Right atrium auricular region (tissue), 2 donors: ENCODE results near the gene TMEM117. TPM values are rescaled to one million over a fixed set of nuclear protein-coding genes. Genes with fewer than 3 reads are reported as not detected.

Experiments used
- DNase-seq: peaks from one replicate; pipeline ENCODE4 v3.0.0-alpha.2; 2019; ENCODE audit warnings: low spot score
- H3K27ac ChIP-seq, 2 donors: fragments of 200-600 bp; sonication (generic); 1 replicate in 1 of 2; 2 replicates in 1 of 2; pipeline ENCODE4 v1.5.1; 2016 to 2019
- H3K27me3 ChIP-seq, 2 donors: fragments of 200-600 bp; sonication (generic); one replicate each; pipeline versions ENCODE4 v1.5.1 to v1.6.0; 2017 to 2019
- H3K36me3 ChIP-seq: fragments of 200-600 bp; sonication (generic); one replicate; pipeline ENCODE4 v1.5.1; 2016
- H3K4me1 ChIP-seq, 2 donors: fragments of 200-600 bp; sonication (generic); one replicate each; pipeline versions ENCODE4 v1.5.1 to v1.6.0; 2017 to 2019
- H3K4me3 ChIP-seq, 2 donors: fragments of 200-600 bp; sonication (generic); 1 replicate in 1 of 2; 2 replicates in 1 of 2; pipeline ENCODE4 v1.5.1; 2017 to 2019; ENCODE audit warnings: mild to moderate bottlenecking in 1 of 2, moderate library complexity in 1 of 2
- H3K9me3 ChIP-seq, 2 donors: fragments of 200-600 bp; sonication (generic); one replicate each; pipeline ENCODE4 v1.5.1; 2019
- CTCF ChIP-seq, 2 donors: fragments of 200-600 bp; sonication (generic); IDR thresholded peaks; one replicate each; pipeline ENCODE4 v1.5.1; 2019; ENCODE audit warnings: antibody characterized with exemption in 2 of 2
- total RNA-seq, 2 donors: library from RNA; depleted of rRNA; stranded (reverse); fragments of >200 nt; gene quantifications; one replicate each; pipeline ENCODE4 v1.1.0, GENCODE V29; 2016

TMEM117 gene
- total RNA-seq, 2 donors from 2014 or later = 10.8 to 24.1 TPM

- H3K36me3 ChIP-seq = no peaks in the 10 kb centered on the region
- no peak for TF ChIP-seq CTCF (IDR thresholded peaks at IDR 0.05)
- H3K27me3 ChIP-seq = no peaks in the 10 kb centered on the region
- no peak overlapping the region for H3K27ac ChIP-seq
- no peak for DNase-seq
- no peak overlapping the region for H3K4me3 ChIP-seq
- H3K9me3 ChIP-seq = no peaks in the 10 kb centered on the region
- H3K4me1 ChIP-seq = no peaks in the 10 kb centered on the region
Measured at GRCh38 chr12:44053549-44054127, 217.8 kb downstream of the TMEM117 start.

DNA sequence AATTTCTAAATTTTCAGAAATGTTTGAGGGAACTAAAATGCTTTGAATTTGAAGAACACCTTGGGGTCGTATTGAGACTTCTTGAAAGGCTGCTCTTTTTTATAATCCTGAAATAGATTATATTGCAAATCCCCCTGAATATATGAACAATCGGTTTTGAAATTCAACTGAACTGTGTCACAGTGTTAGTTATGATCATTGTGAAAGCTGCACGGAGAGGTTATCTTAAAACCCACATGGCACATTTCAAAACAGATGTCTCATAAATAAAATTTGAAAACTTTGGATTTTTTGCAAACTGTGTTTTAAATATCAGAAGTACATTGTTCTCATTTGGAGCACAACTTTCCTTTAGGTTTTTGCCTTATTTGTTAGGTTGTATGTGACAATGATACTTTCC, 218.4 kb downstream of the TMEM117 start:
- no peak overlapping the region for H3K27ac ChIP-seq
- DNase-seq = no peak

GRCh38 chr12:44058366-44058765, 222.5 kb downstream of the TMEM117 start:
- Histone ChIP-seq H3K9me3 (no peaks in the 10 kb centered on the region), H3K36me3 (no peaks in the 10 kb centered on the region), H3K4me3 (no peak overlapping the region), H3K4me1 (no peaks in the 10 kb centered on the region), H3K27ac (no peak overlapping the region), H3K27me3 (no peaks in the 10 kb centered on the region)
- no peak for DNase-seq
- no peak for TF ChIP-seq CTCF (IDR thresholded peaks at IDR 0.05)

More for the DNA sequence above, 218.4 kb downstream of the TMEM117 start:
- no peaks in the 10 kb centered on the region for H3K27me3 ChIP-seq
- H3K9me3 ChIP-seq = no peaks in the 10 kb centered on the region
- TF ChIP-seq CTCF (IDR thresholded peaks at IDR 0.05) = no peak
- no peaks in the 10 kb centered on the region for H3K36me3 ChIP-seq
- H3K4me3 ChIP-seq = no peak overlapping the region
- H3K4me1 ChIP-seq = no peaks in the 10 kb centered on the region

DNA sequence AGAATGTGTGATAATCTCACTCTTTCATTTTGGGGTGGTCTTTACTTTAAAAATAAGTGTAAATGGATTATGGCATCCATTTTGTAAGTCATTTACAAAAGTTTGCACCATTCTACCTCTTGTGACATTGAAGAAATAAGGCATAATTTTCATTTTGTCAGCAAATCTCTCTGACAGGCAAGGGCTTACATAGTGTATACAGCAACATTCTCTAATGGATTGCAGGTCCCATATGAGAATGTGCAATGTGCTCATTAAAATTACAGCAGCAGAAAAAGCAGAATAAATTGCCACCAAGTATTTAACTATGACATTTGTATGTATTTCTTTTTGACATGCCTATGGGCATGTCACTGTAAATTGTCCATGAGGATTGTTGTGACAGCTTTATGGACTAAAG, 223.6 kb downstream of the TMEM117 start:
- no peak for DNase-seq

DNA sequence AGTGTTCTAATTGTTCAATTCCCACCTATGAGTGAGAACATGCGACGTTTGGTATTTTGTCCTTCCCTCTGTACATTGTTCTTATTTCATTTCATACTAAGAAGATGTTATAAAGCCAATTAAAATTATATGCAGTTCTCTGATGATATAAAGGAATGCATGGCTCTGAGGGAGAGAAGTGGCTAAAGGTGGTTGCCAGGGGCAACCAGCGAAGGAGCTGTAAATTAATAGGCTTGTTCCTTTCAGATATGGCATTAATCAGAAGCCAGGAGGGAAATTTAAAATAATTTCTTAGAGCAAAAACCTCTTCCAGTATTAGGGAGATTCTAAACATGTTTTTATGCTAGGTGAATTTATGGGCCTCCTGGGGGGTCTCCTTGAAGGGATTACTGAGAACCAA, 227.8 kb downstream of the TMEM117 start:
- no peak overlapping the region for H3K4me3 ChIP-seq
- H3K4me1 ChIP-seq = no peaks in the 10 kb centered on the region
- H3K36me3 ChIP-seq = no peaks in the 10 kb centered on the region
- no peak overlapping the region for H3K27ac ChIP-seq
- no peak for TF ChIP-seq CTCF (IDR thresholded peaks at IDR 0.05)
- no peaks in the 10 kb centered on the region for H3K27me3 ChIP-seq
- DNase-seq = no peak
- no peaks in the 10 kb centered on the region for H3K9me3 ChIP-seq

More for the DNA sequence above, 223.6 kb downstream of the TMEM117 start:
- no peaks in the 10 kb centered on the region for H3K9me3 ChIP-seq
- no peaks in the 10 kb centered on the region for H3K27me3 ChIP-seq
- no peaks in the 10 kb centered on the region for H3K4me1 ChIP-seq
- H3K36me3 ChIP-seq = no peaks in the 10 kb centered on the region
- TF ChIP-seq CTCF (IDR thresholded peaks at IDR 0.05) = no peak
- no peak overlapping the region for H3K4me3 ChIP-seq
- no peak overlapping the region for H3K27ac ChIP-seq

- Histone ChIP-seq H3K27me3 (no peaks in the 10 kb centered on the region), H3K4me1 (no peaks in the 10 kb centered on the region), H3K9me3 (no peaks in the 10 kb centered on the region), H3K27ac (no peak overlapping the region), H3K36me3 (no peaks in the 10 kb centered on the region), H3K4me3 (no peak overlapping the region)
- no peak for TF ChIP-seq CTCF (IDR thresholded peaks at IDR 0.05)
- DNase-seq = no peak
Measured at GRCh38 chr12:44076871-44077270, 241.0 kb downstream of the TMEM117 start.
